ENCODE data around the gene TACC2.

The TACC2 gene

DNA sequence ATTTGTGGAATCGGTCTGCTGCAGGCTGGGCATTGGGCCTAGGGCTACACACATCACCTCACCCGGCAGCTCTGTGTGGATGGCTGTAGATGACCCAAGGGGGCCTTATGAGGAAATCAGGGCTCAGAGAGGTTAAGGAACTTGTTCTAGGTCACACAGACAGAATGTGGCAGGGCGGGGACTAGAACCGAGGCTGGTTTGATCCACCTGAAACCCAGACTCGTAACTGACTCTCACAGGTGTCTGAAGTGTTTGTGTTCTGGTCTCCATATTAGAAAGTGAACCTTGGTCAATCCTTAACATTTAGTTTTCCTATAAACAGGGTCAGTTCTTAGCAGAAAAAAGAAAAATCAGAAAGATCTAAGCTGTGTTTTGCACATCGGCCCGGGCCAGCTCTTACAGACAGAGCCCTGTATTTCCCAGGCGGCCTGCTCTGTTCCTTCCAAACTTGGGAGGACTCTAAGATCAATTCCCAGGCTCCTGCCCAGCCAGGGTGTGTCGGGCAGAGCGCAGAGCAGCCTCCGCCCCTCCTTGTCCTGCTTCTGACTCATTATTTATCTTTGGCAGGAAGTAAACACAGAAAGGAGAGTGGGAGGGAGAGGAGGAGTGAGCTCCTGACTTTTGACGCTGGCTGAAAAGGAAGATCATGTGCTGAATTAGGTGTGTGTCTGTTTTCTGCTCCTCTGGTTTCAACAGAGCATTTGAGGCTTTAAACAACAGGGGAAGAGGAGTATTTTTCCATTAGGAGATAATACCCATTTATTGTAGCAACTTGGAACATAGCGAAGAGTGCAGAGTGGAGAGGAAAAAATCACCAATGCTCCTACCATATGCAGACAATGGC is 74.1 kb downstream of the TACC2 start:
- TF ChIP-seq SIN3A (IDR thresholded peaks at IDR 0.05; ENCODE audit: borderline replicate concordance, insufficient read depth, low read length) (peak; percentile 78; the same call in 1 of the 2 replicates), TAF1 (IDR thresholded peaks at IDR 0.05; ENCODE audit: borderline replicate concordance, insufficient read depth, low read length) (no peak), POLR2AphosphoS5 (IDR thresholded peaks at IDR 0.05; ENCODE audit: low read depth, low read length) (no peak), FOXP2 (optimal IDR thresholded peaks at IDR 0.05; ENCODE audit: borderline replicate concordance, extremely low read depth, extremely low read length, insufficient read depth) (peak; percentile 100)
- TF ChIP-seq, protein P1, sequence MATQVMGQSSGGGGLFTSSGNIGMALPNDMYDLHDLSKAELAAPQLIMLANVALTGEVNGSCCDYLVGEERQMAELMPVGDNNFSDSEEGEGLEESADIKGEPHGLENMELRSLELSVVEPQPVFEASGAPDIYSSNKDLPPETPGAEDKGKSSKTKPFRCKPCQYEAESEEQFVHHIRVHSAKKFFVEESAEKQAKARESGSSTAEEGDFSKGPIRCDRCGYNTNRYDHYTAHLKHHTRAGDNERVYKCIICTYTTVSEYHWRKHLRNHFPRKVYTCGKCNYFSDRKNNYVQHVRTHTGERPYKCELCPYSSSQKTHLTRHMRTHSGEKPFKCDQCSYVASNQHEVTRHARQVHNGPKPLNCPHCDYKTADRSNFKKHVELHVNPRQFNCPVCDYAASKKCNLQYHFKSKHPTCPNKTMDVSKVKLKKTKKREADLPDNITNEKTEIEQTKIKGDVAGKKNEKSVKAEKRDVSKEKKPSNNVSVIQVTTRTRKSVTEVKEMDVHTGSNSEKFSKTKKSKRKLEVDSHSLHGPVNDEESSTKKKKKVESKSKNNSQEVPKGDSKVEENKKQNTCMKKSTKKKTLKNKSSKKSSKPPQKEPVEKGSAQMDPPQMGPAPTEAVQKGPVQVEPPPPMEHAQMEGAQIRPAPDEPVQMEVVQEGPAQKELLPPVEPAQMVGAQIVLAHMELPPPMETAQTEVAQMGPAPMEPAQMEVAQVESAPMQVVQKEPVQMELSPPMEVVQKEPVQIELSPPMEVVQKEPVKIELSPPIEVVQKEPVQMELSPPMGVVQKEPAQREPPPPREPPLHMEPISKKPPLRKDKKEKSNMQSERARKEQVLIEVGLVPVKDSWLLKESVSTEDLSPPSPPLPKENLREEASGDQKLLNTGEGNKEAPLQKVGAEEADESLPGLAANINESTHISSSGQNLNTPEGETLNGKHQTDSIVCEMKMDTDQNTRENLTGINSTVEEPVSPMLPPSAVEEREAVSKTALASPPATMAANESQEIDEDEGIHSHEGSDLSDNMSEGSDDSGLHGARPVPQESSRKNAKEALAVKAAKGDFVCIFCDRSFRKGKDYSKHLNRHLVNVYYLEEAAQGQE (IDR thresholded peaks at IDR 0.05; ENCODE audit: insufficient read depth in 1 of 2, low read depth in 2 of 2, low read length in 2 of 2), result no peak

- TF ChIP-seq FOXP2 (optimal IDR thresholded peaks at IDR 0.05; ENCODE audit: borderline replicate concordance, extremely low read depth, extremely low read length, insufficient read depth) (no peak), POLR2AphosphoS5 (IDR thresholded peaks at IDR 0.05; ENCODE audit: low read depth, low read length) (no peak), SIN3A (IDR thresholded peaks at IDR 0.05; ENCODE audit: borderline replicate concordance, insufficient read depth, low read length) (no peak), TAF1 (IDR thresholded peaks at IDR 0.05; ENCODE audit: borderline replicate concordance, insufficient read depth, low read length) (no peak)
- TF ChIP-seq, protein P1 (IDR thresholded peaks at IDR 0.05; ENCODE audit: insufficient read depth in 1 of 2, low read depth in 2 of 2, low read length in 2 of 2), result no peak
These were observed 79.9 kb downstream of the TACC2 start for GRCh38 chr10:122068844-122069243.

GRCh38 chr10:122072491-122072890 is 83.5 kb downstream of the TACC2 start:
- no peak for TF ChIP-seq SIN3A (IDR thresholded peaks at IDR 0.05; ENCODE audit: borderline replicate concordance, insufficient read depth, low read length)
- TF ChIP-seq POLR2AphosphoS5 (IDR thresholded peaks at IDR 0.05; ENCODE audit: low read depth, low read length), result no peak
- TF ChIP-seq, protein P1 (IDR thresholded peaks at IDR 0.05; ENCODE audit: insufficient read depth in 1 of 2, low read depth in 2 of 2, low read length in 2 of 2), result no peak
- TF ChIP-seq TAF1 (IDR thresholded peaks at IDR 0.05; ENCODE audit: borderline replicate concordance, insufficient read depth, low read length), result no peak
- no peak for TF ChIP-seq FOXP2 (optimal IDR thresholded peaks at IDR 0.05; ENCODE audit: borderline replicate concordance, extremely low read depth, extremely low read length, insufficient read depth)

DNA sequence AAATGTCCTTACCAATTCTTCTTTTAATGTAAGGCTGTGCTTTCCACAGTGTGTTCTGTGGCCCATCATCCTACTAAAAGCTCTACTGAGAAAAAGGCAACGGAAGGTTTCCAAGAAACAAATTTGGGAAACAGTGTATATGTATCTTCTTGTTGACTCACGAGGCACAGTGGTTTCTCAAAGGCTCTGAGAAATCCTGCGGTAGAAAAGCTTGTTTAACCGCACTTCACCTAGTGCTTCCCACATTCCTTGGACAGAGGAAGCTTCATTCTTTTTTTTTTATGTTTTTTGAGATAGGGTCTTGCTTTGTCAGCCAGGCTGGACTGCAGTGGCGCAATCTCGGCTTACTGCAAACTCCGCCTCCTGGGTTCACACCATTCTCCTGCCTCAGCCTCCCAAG is 84.5 kb downstream of the TACC2 start:
- TF ChIP-seq, protein P1 (IDR thresholded peaks at IDR 0.05; ENCODE audit: insufficient read depth in 1 of 2, low read depth in 2 of 2, low read length in 2 of 2), result no peak
- no peak for TF ChIP-seq SIN3A (IDR thresholded peaks at IDR 0.05; ENCODE audit: borderline replicate concordance, insufficient read depth, low read length)
- no peak for TF ChIP-seq POLR2AphosphoS5 (IDR thresholded peaks at IDR 0.05; ENCODE audit: low read depth, low read length)
- TF ChIP-seq TAF1 (IDR thresholded peaks at IDR 0.05; ENCODE audit: borderline replicate concordance, insufficient read depth, low read length), result no peak
- TF ChIP-seq FOXP2 (optimal IDR thresholded peaks at IDR 0.05; ENCODE audit: borderline replicate concordance, extremely low read depth, extremely low read length, insufficient read depth), result no peak

All from PFSK-1 (cell line).